Vagina (tissue), 2 donors: ENCODE results near the gene C6orf47. TPM values are rescaled to one million over a fixed set of nuclear protein-coding genes. Genes with fewer than 3 reads are reported as not detected.

Source experiments
- DNase-seq, 2 donors: peaks; one replicate each; pipeline ENCODE4 v3.0.0-alpha.2; 2017; ENCODE audit errors: extremely low spot score in 2 of 2
- H3K27ac ChIP-seq: fragments of 200-600 bp; sonication (generic); one replicate; pipeline ENCODE4 v1.5.1; 2019
- H3K27me3 ChIP-seq: fragments of 200-600 bp; sonication (generic); one replicate; pipeline ENCODE4 v1.5.1; 2019
- H3K36me3 ChIP-seq, 2 donors: fragments of 200-600 bp; sonication (generic); one replicate each; pipeline ENCODE4 v1.5.1; 2017 to 2019
- H3K4me1 ChIP-seq: fragments of 200-600 bp; sonication (generic); one replicate; pipeline ENCODE4 v1.5.1; 2019
- H3K4me3 ChIP-seq, 2 donors: fragments of 200-600 bp; sonication (generic); 1 replicate in 1 of 2; 2 replicates in 1 of 2; pipeline ENCODE4 v1.5.1; 2016 to 2019
- H3K9me3 ChIP-seq: fragments of 200-600 bp; sonication (generic); one replicate; pipeline ENCODE4 v1.5.1; 2019
- POLR2A ChIP-seq, 2 donors: fragments of 450-650 bp; IDR thresholded peaks; one replicate each; pipeline ENCODE4 v1.6.1; 2017; ENCODE audit warnings: antibody characterized with exemption in 2 of 2, mild to moderate bottlenecking in 2 of 2, moderate library complexity in 2 of 2
- POLR2AphosphoS5 ChIP-seq, 2 donors: sonication (generic); formaldehyde crosslinking; IDR thresholded peaks; one replicate each; pipeline ENCODE4 v1.9.0; 2017; ENCODE audit warnings: antibody characterized with exemption in 2 of 2, mild to moderate bottlenecking in 2 of 2, low read depth in 1 of 2; ENCODE audit not compliant: insufficient read depth in 1 of 2
- intact Hi-C: fragments of 100-400 bp; cut with DNase I; formaldehyde crosslinking; loops from one replicate; pipeline ENCODE4 v1.15.1; 2023
- total RNA-seq: library from RNA; depleted of rRNA; stranded (reverse); fragments of >200 nt; gene quantifications from one replicate; pipeline ENCODE4 v1.2.3, GENCODE V29; 2016
- TF ChIP-seq, protein P1 (sequence below), 3 experiments: fragments of 450-650 bp in 2 of 3; fragments of 200-600 bp in 1 of 3; sonication (generic) in 1 of 3; IDR thresholded peaks; one replicate each; pipeline ENCODE4 v1.5.1; 2017 to 2019; ENCODE audit warnings: antibody characterized with exemption in 3 of 3, mild to moderate bottlenecking in 2 of 3, moderate library complexity in 2 of 3

C6orf47 gene
- total RNA-seq, 1 donor from 2014 or later = 15.2 TPM

GRCh38 chr6:31691564-31692108 is 31.1 kb upstream of the C6orf47 start:
- intact Hi-C loops = no loop called here
- no peak overlapping the region for H3K27ac ChIP-seq
- TF ChIP-seq POLR2AphosphoS5 (IDR thresholded peaks at IDR 0.05; ENCODE audit: insufficient read depth in 1 of 2, low read depth in 1 of 2) (no peak), POLR2A (IDR thresholded peaks at IDR 0.05) (no peak)
- TF ChIP-seq, protein P1, sequence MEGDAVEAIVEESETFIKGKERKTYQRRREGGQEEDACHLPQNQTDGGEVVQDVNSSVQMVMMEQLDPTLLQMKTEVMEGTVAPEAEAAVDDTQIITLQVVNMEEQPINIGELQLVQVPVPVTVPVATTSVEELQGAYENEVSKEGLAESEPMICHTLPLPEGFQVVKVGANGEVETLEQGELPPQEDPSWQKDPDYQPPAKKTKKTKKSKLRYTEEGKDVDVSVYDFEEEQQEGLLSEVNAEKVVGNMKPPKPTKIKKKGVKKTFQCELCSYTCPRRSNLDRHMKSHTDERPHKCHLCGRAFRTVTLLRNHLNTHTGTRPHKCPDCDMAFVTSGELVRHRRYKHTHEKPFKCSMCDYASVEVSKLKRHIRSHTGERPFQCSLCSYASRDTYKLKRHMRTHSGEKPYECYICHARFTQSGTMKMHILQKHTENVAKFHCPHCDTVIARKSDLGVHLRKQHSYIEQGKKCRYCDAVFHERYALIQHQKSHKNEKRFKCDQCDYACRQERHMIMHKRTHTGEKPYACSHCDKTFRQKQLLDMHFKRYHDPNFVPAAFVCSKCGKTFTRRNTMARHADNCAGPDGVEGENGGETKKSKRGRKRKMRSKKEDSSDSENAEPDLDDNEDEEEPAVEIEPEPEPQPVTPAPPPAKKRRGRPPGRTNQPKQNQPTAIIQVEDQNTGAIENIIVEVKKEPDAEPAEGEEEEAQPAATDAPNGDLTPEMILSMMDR (IDR thresholded peaks at IDR 0.05) = no peak
- H3K4me3 ChIP-seq = no peak overlapping the region
- no peaks in the 10 kb centered on the region for H3K27me3 ChIP-seq
- H3K9me3 ChIP-seq = no peaks in the 10 kb centered on the region
- H3K4me1 ChIP-seq = no peaks in the 10 kb centered on the region
- no peak for DNase-seq
- peaks cover 0 to 95% of the 10 kb centered on the region in 2 donors for H3K36me3 ChIP-seq

GRCh38 chr6:31691078-31691463 is 30.5 kb upstream of the C6orf47 start:
- no peak for DNase-seq
- no peak overlapping the region for H3K27ac ChIP-seq
- TF ChIP-seq POLR2AphosphoS5 (IDR thresholded peaks at IDR 0.05; ENCODE audit: insufficient read depth in 1 of 2, low read depth in 1 of 2) (no peak), POLR2A (IDR thresholded peaks at IDR 0.05) (no peak)
- TF ChIP-seq, protein P1 (IDR thresholded peaks at IDR 0.05) = no peak
- no peaks in the 10 kb centered on the region for H3K4me1 ChIP-seq
- peaks cover 0 to 91% of the 10 kb centered on the region in 2 donors for H3K36me3 ChIP-seq
- no peak overlapping the region for H3K4me3 ChIP-seq
- no peaks in the 10 kb centered on the region for H3K27me3 ChIP-seq
- H3K9me3 ChIP-seq = no peaks in the 10 kb centered on the region
- intact Hi-C loops = no loop called here

GRCh38 chr6:31690231-31691077 is 29.9 kb upstream of the C6orf47 start:
- intact Hi-C loops = no loop called here
- no peak overlapping the region for H3K27ac ChIP-seq
- TF ChIP-seq POLR2AphosphoS5 (IDR thresholded peaks at IDR 0.05; ENCODE audit: insufficient read depth in 1 of 2, low read depth in 1 of 2) = no peak
- no peaks in the 10 kb centered on the region for H3K4me1 ChIP-seq
- peaks cover 0 to 85% of the 10 kb centered on the region in 2 donors for H3K36me3 ChIP-seq
- H3K9me3 ChIP-seq = no peaks in the 10 kb centered on the region
- DNase-seq = no peak
- no peaks in the 10 kb centered on the region for H3K27me3 ChIP-seq
- no peak overlapping the region for H3K4me3 ChIP-seq

GRCh38 chr6:31689249-31690110 is 28.9 kb upstream of the C6orf47 start:
- Histone ChIP-seq H3K4me3 (no peak overlapping the region), H3K27me3 (no peaks in the 10 kb centered on the region), H3K9me3 (no peaks in the 10 kb centered on the region), H3K36me3 (peaks cover 0 to 75% of the 10 kb centered on the region in 2 donors), H3K27ac (no peak overlapping the region), H3K4me1 (no peaks in the 10 kb centered on the region)
- no peak for DNase-seq
- intact Hi-C loops = loop anchor here (10.0 kb wide), 1 partner anchor 45 kb away; the partner anchor contains the start of gene CLIC1
- TF ChIP-seq POLR2A (IDR thresholded peaks at IDR 0.05) = no peak
- TF ChIP-seq POLR2AphosphoS5 (IDR thresholded peaks at IDR 0.05; ENCODE audit: insufficient read depth in 1 of 2, low read depth in 1 of 2) = no peak
- TF ChIP-seq, protein P1 (IDR thresholded peaks at IDR 0.05) = no peak
